Activated T-cell treated with anti-CD3 and anti-CD28 coated beads, Interleukin-2, amount 50 U/mL, for 4 hours (primary cell): ENCODE results near the gene PDXP. TPM values are rescaled to one million over a fixed set of nuclear protein-coding genes. Genes with fewer than 3 reads are reported as not detected.

Source experiments
- ATAC-seq, 2 donors: fragments of 200-7000 bp; cut with Tn5 transposase; one replicate each; pipeline ENCODE4 v1.10.0; 2021
- DNase-seq: peaks from one replicate; pipeline ENCODE4 v3.0.0-alpha.2; 2020
- H3K27me3 Mint-ChIP-seq: one replicate; pipeline ENCODE4 v1.8.0; 2021; ENCODE audit warnings: low read depth, mixed read lengths
- H3K36me3 Mint-ChIP-seq: one replicate; pipeline ENCODE4 v1.8.0; 2022; ENCODE audit warnings: mixed read lengths; ENCODE audit not compliant: insufficient read depth
- H3K4me1 Mint-ChIP-seq: one replicate; pipeline ENCODE4 v1.8.0; 2021; ENCODE audit warnings: low read depth, mixed read lengths
- H3K4me3 Mint-ChIP-seq: one replicate; pipeline ENCODE4 v1.8.0; 2021; ENCODE audit warnings: mild to moderate bottlenecking, moderate library complexity, mixed read lengths
- H3K9me3 Mint-ChIP-seq: one replicate; pipeline ENCODE4 v1.8.0; 2021; ENCODE audit warnings: mixed read lengths
- total RNA-seq, 3 donors: library from RNA; stranded (reverse); gene quantifications; one replicate each; pipeline ENCODE4 v1.2.1, GENCODE V29; 2021

PDXP gene
- total RNA-seq, 3 donors from 2014 or later, result 39.0 to 50.2 (median 43.7) TPM

DNA sequence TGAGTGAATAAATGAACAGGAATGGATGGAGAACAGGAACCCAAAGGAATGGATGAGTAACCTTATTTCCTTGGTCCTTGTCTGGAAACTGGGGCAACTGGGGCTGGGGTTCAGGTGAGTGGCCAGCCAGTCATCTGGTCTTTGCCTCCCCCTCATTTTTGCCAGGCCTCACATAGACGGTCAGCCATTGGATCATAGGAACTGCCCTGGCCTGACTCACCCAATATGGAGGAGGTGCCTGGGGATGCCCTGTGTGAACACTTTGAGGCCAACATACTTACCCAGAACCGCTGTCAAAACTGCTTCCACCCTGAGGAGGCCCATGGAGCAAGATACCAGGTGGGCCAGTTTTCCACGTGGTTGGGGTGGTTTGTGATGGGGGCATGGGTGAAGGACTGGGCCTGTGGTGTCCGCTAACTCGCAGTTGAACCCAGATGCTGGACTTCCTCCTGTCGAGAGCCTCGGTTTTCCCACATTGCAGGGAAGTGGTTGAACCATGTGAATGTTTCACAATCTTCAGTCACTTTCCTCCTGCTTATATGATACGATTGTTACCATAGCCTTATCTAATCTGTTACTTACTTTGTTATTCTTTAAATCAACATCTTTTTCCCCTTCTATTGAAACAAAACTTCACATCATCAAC is 42.7 kb downstream of the PDXP start:
- Mint-ChIP-seq H3K27me3 (no peaks in the 10 kb centered on the region), H3K36me3 (peaks cover 9% of the 10 kb centered on the region), H3K4me1 (peaks cover 9% of the 10 kb centered on the region), H3K4me3 (no peak overlapping the region), H3K9me3 (no peaks in the 10 kb centered on the region)
- no peak for ATAC-seq
- no peak for DNase-seq

GRCh38 chr22:37703906-37704305 is 45.4 kb downstream of the PDXP start:
- H3K9me3 Mint-ChIP-seq, result no peaks in the 10 kb centered on the region
- DNase-seq (no peak), ATAC-seq (no peak)
- H3K36me3 Mint-ChIP-seq, result peaks cover 12% of the 10 kb centered on the region
- H3K4me1 Mint-ChIP-seq, result no peaks in the 10 kb centered on the region
- H3K4me3 Mint-ChIP-seq, result no peak overlapping the region
- no peaks in the 10 kb centered on the region for H3K27me3 Mint-ChIP-seq

GRCh38 chr22:37704645-37705044 is 46.1 kb downstream of the PDXP start:
- Mint-ChIP-seq H3K4me1 (no peaks in the 10 kb centered on the region), H3K9me3 (no peaks in the 10 kb centered on the region), H3K4me3 (no peak overlapping the region), H3K27me3 (no peaks in the 10 kb centered on the region), H3K36me3 (peaks cover 12% of the 10 kb centered on the region)
- DNase-seq (no peak), ATAC-seq (no peak)

GRCh38 chr22:37705205-37705604 is 46.7 kb downstream of the PDXP start:
- no peaks in the 10 kb centered on the region for H3K9me3 Mint-ChIP-seq
- no peak for ATAC-seq

DNA sequence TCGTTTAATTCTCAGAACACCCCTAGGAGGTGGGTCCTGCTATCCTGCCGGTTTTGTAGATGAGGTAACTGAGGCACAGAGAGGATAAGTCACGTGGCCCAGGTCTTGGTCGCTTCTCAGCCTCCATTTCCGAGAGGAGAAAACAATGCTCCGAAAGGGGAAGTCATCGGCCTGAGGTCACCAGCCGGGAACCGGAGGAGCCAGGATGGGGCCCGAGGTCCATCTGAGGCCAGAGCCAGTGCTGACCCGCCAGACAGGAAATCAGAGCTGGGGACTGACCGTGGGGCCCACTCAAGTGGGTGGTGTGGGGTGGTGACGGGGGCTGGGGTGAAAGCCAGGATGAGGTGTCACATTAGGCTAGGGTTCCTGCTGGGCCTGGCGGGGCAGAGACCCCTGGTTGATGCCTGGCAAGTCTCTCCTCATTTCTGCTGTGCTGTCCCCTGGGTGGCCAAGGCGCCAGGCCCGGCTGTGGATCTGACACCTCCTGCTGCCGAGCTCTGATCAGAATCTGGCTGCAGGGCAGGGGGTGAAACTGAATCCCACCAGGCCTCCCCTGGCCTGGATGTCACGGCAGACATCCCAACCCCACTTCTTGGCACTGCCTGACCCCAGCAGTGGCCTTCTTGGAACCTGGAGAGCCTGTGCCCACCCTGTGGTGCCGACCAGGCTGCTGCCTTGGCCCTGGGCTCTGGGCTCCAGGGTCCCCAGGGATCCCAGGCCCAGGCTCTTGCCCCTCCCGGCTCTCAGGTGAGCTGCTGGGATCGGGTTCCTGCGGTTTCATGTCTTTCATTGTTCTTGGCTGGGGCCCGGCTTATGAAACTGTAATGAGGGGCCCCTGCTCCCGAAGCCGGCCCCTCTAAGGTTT is 50.3 kb downstream of the PDXP start:
- H3K9me3 Mint-ChIP-seq, result no peaks in the 10 kb centered on the region

More at GRCh38 chr22:37705205-37705604, 46.7 kb downstream of the PDXP start:
- no peak for DNase-seq
- Mint-ChIP-seq H3K4me3 (no peak overlapping the region), H3K36me3 (peaks cover 13% of the 10 kb centered on the region), H3K4me1 (no peaks in the 10 kb centered on the region), H3K27me3 (no peaks in the 10 kb centered on the region)

DNA sequence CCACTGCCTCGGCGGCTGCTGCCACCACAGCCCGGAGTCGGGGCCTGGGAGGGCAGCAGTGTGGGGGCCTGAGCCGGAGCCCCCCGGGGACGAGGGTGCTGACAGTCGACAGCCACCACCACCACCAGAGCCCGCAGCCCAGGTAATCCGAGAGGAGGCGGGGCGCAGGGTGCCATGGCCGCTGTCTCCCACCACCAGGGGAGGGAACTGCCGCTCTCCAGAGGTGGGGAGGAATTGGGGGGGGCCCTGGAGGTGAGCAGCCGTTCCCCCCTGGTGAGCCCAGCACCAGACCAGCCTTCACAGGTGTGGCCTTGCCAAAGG is 50.9 kb downstream of the PDXP start:
- Mint-ChIP-seq H3K9me3 (no peaks in the 10 kb centered on the region), H3K4me3 (no peak overlapping the region), H3K36me3 (peaks cover 11% of the 10 kb centered on the region), H3K4me1 (no peaks in the 10 kb centered on the region), H3K27me3 (no peaks in the 10 kb centered on the region)
- no peak for ATAC-seq
- DNase-seq, result no peak

More for the DNA sequence above, 50.3 kb downstream of the PDXP start:
- Mint-ChIP-seq H3K36me3 (peaks cover 11% of the 10 kb centered on the region), H3K4me3 (no peak overlapping the region), H3K27me3 (no peaks in the 10 kb centered on the region), H3K4me1 (no peaks in the 10 kb centered on the region)
- ATAC-seq, result no peak
- no peak for DNase-seq

- Mint-ChIP-seq H3K36me3 (peaks cover 8% of the 10 kb centered on the region), H3K4me1 (no peaks in the 10 kb centered on the region), H3K4me3 (no peak overlapping the region), H3K27me3 (no peaks in the 10 kb centered on the region), H3K9me3 (no peaks in the 10 kb centered on the region)
- ATAC-seq, result no peak
- no peak for DNase-seq
Observed at GRCh38 chr22:37710675-37711074, 52.2 kb downstream of the PDXP start.

DNA sequence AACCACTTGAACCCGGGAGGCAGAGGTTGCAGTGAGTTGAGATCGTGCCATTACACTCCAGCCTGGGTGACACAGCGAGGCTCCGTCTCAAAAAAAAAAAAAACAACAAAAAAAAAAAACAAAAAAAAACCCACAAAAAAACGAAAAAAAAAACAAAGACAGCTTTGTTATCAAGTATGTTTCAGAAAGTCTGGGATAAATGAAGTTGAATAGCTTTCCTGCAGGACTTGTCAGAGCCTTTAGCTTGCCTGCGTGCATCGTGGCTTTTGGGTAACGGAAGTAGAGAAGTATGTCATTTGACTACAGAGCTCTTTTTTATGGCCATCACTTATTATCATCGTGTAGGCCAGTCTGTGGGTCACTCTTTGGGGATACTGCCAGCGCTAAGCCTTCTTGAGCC is 53.0 kb downstream of the PDXP start:
- Mint-ChIP-seq H3K9me3 (no peaks in the 10 kb centered on the region), H3K27me3 (no peaks in the 10 kb centered on the region), H3K4me3 (no peak overlapping the region), H3K36me3 (peaks cover 5% of the 10 kb centered on the region), H3K4me1 (no peaks in the 10 kb centered on the region)
- ATAC-seq, result no peak
- DNase-seq, result no peak

DNA sequence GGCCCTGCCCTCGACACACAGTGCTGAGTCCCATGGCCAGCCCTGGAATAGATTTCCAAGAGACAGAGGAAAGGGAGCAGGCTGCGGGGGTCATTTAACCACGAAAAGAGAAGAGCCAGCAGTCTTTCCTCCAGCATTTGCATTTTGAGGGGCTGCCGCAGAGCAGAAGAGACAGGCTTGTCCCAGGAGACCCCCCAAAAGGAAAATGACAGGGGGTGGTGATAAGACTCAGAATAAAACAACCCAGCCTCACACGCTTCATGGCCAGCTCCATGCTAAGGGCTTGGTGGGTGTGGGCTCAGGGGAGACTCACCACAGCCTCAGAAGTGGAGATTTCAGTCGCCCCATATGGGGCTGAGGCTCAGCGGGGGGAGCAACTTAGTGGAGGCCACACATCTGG is 55.2 kb downstream of the PDXP start:
- Mint-ChIP-seq H3K9me3 (no peaks in the 10 kb centered on the region), H3K27me3 (no peaks in the 10 kb centered on the region), H3K4me1 (no peaks in the 10 kb centered on the region), H3K36me3 (peaks cover 9% of the 10 kb centered on the region), H3K4me3 (no peak overlapping the region)
- DNase-seq, result no peak
- no peak for ATAC-seq

DNA sequence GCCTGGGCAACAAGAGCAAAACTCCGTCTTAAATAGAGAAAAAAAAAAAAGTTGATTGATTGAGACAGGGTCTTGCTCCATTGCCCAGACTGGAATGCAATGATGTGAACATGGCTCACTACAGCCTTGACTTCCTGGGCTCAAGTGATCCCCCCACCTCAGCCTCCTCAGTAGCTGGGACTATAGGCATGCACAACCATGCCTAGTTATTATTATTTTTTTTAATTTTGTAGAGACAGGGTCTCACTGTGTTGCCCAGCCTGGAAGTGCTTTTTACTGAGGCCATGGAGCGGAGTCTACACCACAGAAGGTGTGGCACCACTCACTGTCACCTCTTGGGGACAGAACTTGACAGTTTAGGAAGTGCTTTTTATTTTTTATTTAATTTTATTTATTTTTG is 56.1 kb downstream of the PDXP start:
- H3K9me3 Mint-ChIP-seq, result no peaks in the 10 kb centered on the region
- H3K27me3 Mint-ChIP-seq, result no peaks in the 10 kb centered on the region
- no peaks in the 10 kb centered on the region for H3K4me1 Mint-ChIP-seq
- H3K4me3 Mint-ChIP-seq, result no peak overlapping the region
- DNase-seq (no peak), ATAC-seq (no peak)
- peaks cover 9% of the 10 kb centered on the region for H3K36me3 Mint-ChIP-seq

GRCh38 chr22:37715760-37716159 is 57.2 kb downstream of the PDXP start:
- ATAC-seq (no peak), DNase-seq (no peak)
- H3K4me1 Mint-ChIP-seq, result no peaks in the 10 kb centered on the region
- no peaks in the 10 kb centered on the region for H3K9me3 Mint-ChIP-seq
- H3K36me3 Mint-ChIP-seq, result peaks cover 7% of the 10 kb centered on the region
- no peaks in the 10 kb centered on the region for H3K27me3 Mint-ChIP-seq
- H3K4me3 Mint-ChIP-seq, result no peak overlapping the region

Other genes with a start within 250 kb of the PDXP start
- under 1 TPM; 0.03 to 0.33 (median 0.05) TPM for gene ELFN2, start 231.2 kb upstream of the PDXP start, total RNA-seq
- gene MFNG, start 172.3 kb upstream of the PDXP start, total RNA-seq, result 100 to 1,000 TPM; 157 to 188 (median 184) TPM
- under 1 TPM in 2 of 3 donors, not detected in 1; 0.26 to 0.35 TPM for gene CARD10, start 139.3 kb upstream of the PDXP start, total RNA-seq
- under 1 TPM; 0.13 to 0.42 (median 0.35) TPM for gene CDC42EP1, start 98.2 kb upstream of the PDXP start, total RNA-seq
- not detected for gene LGALS2, start 78.6 kb upstream of the PDXP start, total RNA-seq
- 10 to 100 TPM; 73.3 to 79.5 (median 77.3) TPM for gene GGA1, start 49.9 kb upstream of the PDXP start, total RNA-seq
- 10 to 100 TPM; 51.1 to 54.3 (median 52.5) TPM for gene SH3BP1, start 19.1 kb upstream of the PDXP start, total RNA-seq
- gene LGALS1, start 16.9 kb downstream of the PDXP start, total RNA-seq, result 10 to 100 TPM; 23.5 to 39.5 (median 24.9) TPM
- 10 to 100 TPM; 58.7 to 66.4 (median 65.2) TPM for gene NOL12, start 27.6 kb downstream of the PDXP start, total RNA-seq
- gene TRIOBP, start 38.3 kb downstream of the PDXP start, total RNA-seq, result 10 to 100 TPM; 14.9 to 19.0 (median 17.2) TPM
- 10 to 100 TPM in 1 of 3 donors, 1 to 10 TPM in 2; 6.5 to 12.3 (median 8.6) TPM for gene GCAT, start 149.2 kb downstream of the PDXP start, total RNA-seq
- not detected for gene GALR3, start 164.7 kb downstream of the PDXP start, total RNA-seq
- gene ANKRD54, start 185.6 kb downstream of the PDXP start, total RNA-seq, result 10 to 100 TPM; 28.0 to 30.4 (median 29.7) TPM
- gene EIF3L, start 190.7 kb downstream of the PDXP start, total RNA-seq, result 100 to 1,000 TPM; 448 to 518 (median 461) TPM
- 10 to 100 TPM; 16.0 to 16.2 (median 16.0) TPM for gene MICALL1, start 247.6 kb downstream of the PDXP start, total RNA-seq